HG03457 (cell line): ENCODE results near the gene UTP14A.

ENCODE experiments used
- ATAC-seq: cut with Tn5 transposase; IDR thresholded peaks from one replicate; pipeline ENCODE4 v1.9.1; 2021; ENCODE audit warnings: moderate number of reproducible peaks; ENCODE audit not compliant: unreplicated experiment

Gene UTP14A

DNA sequence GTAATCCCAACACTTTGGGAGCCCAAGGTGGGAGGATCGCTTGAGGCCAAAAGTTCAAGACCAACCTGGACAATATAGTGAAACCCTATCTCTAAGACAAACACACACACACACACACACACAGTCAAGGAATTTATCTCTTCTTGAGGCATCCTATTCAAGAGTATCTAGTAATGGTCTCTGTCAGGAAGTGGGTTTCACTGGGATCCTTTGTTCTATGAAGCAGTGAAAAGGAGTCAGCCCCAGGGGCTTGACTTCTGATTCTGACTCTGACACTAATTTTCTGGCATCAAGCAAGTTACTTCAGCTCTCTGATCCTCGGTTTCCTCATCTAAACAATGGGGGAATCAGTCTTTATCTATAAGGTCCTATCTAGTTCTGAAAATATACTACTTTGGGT lies 34.8 kb downstream of the UTP14A start:
- no peak for ATAC-seq

DNA sequence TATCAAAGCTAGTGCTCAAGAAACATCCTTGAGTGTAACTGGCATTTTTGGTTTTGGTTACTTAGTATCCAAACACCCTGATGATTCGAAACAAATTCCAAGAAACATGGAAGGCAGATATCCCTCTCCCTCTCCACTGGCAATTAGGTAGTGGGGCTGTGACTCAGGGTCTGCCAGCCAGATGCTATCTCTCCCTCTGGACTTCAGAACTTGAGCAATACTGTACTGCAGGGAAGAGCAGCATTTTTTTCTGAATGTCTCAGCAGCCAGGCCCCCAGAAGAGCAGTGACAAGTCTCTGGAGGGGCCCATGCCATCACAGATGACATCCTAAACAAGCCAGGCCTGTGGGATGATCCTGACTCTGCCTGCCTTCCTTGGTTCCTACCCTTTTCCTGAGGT lies 39.2 kb downstream of the UTP14A start:
- no peak for ATAC-seq

DNA sequence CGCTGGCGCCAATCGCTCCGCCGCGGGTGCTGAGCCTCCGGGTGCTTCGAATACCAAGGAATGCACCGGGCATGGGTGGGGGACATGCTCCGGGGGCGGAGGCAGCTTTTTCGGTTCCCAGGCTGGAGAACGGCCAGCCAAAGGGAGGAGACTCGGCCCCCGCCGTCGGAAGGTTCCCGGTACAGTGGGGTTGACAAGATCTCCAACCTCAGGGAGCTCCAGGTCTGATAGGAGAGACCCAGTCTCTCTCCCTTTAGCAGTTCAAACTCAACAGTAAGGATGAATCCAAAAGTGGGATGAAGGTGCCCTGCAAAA lies 47.3 kb downstream of the UTP14A start:
- no peak for ATAC-seq

DNA sequence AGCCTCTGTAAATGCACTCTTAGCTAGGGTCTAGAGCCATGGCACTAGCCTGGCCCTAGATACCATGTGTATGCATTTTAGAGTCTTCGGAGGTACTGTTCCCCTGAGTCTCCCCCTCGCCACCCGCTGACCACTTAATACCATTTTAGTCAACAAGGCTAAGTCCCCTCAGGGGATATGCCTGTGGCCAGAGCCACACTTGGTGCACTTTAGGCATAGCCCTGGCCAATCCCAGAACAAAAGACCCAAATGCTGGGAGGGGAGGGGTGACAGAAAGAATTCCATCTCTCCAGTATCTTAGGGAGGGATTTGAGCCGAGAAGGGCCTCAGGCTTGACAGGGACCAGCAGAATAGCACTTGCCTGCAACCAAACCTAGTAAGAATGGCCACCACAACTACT lies 47.9 kb downstream of the UTP14A start:
- no peak for ATAC-seq

DNA sequence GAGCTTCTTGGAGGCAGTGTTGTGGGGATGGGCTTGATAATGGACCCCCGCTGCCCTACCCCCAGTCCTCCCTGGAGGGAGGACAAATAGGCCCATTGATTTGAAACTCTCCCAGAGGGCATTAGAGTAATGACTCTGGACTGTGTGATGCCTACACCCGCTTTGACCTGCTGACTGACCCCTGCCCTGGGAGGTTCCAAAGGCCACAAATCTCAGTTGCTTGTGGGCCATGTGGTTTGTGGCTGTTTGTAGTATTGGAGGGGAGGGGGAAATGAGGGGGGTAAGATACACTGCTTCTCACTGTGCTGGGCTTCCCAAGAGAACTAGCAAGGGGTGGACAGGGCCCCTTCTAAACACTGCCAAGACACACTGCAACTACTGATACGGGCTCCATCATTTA lies 48.8 kb downstream of the UTP14A start:
- no peak for ATAC-seq

DNA sequence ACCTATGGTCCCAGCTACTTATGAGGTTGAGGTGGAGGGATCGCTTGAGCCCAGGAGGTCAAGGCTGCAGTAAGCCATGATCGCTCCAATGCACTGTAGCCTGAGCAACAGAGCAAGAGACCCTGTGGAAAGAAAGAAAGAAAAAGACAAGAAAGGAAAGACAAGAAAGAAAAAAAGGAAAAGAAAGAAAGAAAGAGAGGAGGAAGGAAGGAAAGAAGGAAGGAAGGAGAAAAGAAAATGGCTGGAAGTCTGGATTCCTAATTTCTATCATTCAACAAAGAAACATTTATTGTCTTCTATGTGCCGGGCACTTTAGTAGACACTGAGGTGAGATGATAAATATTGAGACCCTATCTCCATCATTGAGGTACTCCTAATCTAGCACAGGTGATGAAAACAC lies 49.7 kb downstream of the UTP14A start:
- ATAC-seq: no peak

DNA sequence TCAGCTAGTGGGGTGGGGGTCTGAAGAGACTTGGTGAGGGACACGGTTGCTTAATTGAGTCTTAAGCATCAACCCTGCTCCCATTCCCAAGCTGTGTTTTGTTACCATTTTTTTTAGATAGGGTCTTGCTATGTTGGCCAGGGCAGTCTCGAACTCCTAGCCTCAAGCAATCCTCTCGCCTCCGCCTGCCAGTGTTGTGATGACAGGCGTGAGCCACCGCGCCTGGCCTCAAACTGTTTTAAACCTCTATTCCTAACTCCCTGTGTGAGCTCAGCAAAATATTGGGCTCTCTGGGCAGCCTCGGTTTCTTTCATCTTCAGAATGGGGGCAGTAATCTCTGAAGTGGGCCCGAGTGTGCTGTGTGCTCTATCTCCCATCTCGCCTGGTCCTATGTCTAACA lies 50.2 kb downstream of the UTP14A start:
- ATAC-seq: no peak

DNA sequence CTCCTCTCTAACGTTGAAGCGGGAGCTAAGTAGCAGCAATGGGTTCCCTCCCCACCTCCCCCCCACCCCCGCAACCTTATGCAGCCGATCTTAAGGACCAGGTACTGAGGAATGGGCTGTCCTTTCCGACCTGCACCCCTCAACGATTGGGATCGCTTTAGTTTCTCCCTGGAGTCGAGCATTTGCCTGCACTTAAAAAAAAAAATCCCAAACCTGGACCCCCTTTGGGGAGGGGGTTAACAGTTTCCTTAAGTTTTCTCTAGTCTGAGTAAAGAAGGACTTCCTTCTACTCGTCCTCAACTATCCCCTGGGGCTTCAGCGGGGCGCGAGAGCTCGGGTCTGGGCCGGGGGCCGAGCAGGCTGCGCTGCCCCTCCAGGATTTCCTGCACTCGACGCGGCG lies 50.8 kb downstream of the UTP14A start:
- no peak for ATAC-seq

DNA sequence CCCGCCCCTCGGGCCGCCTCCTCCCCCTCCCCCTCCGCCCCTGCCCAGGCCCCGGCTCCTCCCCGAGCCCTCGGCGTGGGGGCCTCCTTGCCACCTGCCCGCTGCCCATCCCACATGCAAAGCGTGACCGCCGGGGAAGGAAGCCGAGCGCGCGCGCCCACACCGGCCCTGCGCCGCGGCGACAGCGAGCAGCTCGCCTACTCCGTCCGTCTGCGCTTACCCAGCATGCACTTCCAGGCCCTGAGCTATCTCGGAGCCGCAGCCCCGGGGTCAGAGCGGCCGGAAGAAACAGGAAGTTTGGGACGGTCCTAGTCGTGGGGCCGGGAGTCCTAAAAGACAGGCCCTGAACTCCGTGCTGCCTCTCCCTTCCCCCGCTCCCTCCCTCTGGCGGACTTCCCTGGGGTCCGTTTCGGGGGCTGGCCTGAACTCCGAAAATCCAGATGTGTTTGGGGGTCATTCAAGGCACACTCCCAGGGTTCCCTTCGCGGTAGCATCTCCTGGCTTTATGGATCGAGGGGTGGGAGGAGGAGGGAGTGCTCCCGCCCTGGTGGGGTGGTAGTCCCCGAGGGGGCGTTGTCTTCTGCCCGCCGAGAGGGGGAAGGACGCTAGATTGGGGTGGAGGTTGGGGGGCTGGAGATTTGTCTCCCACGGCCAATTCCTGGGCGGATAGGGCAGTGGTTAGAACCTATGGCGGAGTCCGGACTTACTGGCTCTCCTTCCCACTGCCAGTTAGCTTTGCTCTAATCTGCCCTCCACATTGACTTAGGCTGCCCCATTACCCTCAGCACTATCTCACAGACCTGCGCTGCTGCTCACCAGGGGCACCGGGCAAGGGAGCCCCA lies 51.5 kb downstream of the UTP14A start:
- ATAC-seq: peak; percentile 49

DNA sequence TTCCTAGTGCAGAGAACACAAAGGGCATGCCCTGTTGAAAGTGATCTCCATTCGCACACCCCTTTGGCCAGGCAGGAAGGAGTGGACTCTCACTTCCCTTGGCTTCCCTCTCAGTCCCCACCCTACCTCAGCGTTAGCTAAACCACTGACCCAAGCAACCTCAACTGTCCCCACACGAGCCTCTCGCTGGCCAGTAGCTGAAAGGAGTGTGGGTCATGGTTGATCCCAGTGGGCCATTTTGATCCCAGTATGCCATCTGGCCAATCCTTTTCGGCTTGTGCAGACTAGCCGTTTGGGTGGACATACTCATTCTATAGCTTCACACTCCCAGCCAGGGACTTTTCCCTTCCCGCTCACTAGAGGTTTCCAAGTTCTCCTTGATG lies 52.1 kb downstream of the UTP14A start:
- no peak for ATAC-seq

DNA sequence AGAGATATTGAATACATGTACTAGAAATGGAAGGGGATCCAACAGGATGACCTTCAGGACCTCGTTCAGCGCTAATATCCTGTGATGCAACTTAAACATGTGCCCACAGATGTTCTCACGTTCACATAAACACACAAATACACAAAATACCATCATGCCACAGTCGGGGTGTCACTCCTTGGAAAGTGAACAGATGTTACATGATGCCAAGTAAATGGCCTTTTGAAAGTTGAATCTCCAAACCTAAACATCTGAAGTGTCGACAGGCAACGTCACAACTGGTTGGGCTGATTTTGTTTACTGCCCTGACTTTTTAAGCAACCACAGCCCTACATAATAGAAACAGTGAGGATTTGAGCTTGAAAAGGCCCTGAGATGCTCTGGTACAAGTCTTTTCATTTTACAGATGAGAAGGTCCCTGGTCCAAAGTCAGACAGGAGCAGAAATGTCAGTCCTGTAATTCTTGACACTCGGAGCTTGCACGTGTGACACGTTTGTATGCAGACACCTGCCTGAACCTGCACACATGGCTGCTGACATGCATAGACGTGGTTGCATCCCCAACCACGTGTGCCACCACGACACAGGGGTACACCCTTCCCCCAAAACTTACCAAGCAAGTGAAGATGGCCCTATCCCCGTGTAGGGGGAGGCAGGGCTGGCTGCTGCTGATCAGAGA lies 53.0 kb downstream of the UTP14A start:
- ATAC-seq: no peak

DNA sequence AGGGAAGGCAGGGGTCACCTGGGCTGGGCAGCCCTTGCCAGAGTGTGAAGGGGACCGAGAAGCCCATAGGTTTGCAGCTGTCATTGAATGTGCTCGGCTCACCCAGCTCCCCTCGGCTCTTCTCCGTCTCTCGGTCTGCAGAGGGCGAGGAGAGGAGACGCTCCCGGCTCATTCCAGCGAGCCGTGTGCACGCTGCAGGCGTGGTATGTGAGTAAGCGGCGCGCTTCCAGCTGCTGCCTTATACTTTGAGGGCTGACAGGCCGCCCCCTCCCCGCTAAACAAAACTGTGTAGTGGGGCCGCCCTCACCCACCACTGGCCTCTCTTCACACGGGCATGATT lies 53.5 kb downstream of the UTP14A start:
- ATAC-seq: no peak

DNA sequence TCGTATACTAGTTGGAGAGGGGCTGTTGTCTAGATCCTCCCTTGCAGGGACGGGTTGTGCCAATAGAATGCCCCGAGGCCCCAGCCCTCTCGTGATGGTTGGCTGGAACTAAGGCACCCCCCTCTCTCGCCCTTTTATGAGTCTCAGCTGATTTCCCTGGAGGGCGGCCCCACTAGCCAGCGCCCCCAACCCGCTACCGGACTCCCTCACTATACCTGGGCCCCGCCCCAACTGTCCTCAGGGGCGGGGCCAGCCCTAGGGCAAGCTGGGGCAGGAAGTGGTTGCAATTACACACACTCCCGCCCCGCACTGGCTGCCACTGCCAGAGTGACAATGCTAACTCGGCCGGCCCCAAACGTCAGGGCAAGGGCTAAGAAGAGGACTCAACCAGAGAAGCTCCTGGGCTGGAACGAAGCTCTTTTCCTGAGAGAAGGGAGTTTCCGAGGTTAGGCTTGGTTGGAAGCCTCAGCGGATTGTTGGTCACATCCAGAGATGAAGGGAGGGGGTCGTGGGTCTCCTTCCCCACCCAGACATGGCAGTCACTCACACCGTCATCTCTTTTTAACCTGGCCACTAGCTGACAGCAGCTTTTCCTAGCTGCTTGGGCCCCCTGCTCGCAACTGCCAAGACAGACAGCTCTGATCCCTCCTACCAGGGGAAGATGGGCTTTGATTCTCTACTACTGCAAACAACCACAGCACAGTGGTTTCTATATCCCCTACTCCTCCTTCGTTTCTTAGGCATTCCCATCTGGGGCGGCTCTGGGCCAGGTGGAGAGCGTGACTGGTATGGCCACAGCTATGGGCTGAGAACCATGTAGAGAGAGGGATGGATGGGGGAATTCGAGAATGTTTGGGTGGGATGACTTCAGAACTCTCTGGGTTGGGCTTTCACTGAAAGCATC lies 55.5 kb downstream of the UTP14A start:
- ATAC-seq: peak; percentile 91

DNA sequence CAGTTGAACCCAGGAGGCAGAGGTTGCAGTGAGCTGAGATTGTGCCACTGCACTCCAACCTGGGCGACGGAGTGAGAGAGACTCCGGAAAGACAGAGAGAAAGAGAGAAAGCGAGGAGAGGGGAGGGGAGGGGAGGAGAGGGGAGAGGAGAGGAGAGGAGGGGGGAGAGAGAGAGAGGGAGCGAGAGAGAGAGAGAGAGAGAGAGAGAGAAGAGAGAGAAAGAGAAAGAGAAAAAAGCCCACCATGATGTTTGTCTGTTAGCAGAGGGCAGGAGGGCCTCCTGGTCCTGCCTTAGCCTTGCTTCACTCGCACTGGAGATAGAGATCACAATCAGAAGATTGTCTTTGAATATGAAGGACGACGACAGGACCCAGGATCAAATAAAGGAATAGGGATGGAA lies 57.8 kb downstream of the UTP14A start:
- ATAC-seq: no peak

DNA sequence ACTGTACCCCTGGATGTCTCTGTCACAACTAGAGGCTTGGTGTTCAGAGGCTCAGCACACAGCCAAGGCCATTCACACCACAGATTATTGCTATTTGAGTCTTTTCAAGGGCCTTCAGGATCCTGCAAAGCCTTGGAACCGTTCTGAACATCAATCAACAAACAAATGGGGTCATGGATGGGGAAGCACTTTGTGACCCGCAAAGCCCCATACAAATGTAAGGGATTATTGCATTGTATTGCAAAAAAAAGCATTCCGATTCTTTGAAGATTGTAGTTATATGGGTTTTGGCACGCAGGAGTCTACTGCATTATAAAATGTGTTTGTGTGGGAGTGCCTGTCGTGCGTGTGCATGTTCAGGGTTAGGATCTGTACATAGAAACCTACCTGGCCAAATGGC lies 59.2 kb downstream of the UTP14A start:
- ATAC-seq: no peak

DNA sequence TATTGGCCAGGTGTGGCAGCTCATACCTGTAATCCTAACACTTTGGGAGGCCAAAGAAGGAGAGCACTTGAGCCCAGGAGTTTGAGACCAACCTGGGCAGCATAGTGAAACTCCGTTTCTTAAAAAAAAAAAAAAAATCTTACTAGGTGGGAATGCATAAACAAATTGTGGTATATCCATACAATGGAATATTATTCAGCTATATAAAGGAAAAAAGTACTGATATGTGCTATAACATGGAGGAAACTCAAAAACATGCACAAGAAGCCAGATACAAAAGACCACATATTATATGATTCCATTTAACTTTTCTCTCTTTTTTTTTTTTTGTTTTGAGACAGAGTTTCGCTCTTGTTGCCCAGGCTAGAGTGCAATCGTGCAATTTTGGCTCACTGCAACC lies 63.0 kb downstream of the UTP14A start:
- no peak for ATAC-seq

DNA sequence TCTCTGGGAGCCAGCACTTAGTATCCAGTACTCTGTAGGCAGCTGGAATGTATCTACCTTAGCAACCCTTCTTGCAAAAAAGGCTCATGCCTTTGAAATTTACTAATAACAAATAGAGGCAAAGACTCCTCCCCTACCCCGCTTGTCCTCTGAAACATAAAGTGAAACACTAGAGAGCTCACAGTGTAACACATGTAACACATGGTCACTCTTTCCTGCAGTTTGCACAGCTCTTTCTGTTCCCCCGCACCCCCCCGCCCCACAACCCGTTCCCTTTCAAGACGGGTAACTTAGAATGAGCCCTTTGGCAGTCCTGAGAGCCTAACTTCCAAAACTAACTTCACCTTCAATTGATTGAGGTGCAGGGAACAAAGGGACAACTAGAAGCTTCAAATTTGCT lies 70.5 kb downstream of the UTP14A start:
- ATAC-seq: no peak
